Measurements from ENCODE around the gene ANKEF1.

GRCh38 chr20:10007747-10008146, 27.0 kb upstream of the ANKEF1 start:
- no peak for TF ChIP-seq CTCF (conservative IDR thresholded peaks at IDR 0.05; ENCODE audit: low read depth, low read length)
- no peak for TF ChIP-seq EZH2 (IDR thresholded peaks at IDR 0.05; ENCODE audit: low read length, unreplicated experiment)
- TF ChIP-seq EZH2phosphoT487 (IDR thresholded peaks at IDR 0.05; ENCODE audit: borderline replicate concordance, low read length), result no peak

Measured in PC-3 (cell line).